Measurements from ENCODE around the gene TRPM1.

DNA sequence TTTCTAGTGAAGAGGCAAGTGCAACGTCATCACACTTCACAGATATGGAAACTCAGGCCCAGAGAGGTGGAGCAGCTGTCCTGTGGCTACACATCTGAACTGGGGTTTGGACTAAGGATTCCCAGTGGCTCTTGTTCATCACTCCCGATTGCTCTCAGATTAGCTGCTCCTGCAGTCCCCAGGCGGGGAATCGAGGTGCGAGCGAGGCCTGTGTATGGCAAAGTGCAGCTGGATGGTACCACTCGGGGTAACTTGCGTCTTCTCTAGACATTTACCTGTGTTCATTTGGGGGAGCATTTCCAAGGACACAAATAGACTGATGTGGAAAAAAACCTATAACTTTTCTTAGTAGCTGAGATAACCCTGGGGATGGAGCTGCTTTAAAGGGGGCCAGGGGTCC, 45.9 kb upstream of the TRPM1 start:
- no peak for TF ChIP-seq POLR2A (IDR thresholded peaks at IDR 0.05)
- TF ChIP-seq, protein P1, sequence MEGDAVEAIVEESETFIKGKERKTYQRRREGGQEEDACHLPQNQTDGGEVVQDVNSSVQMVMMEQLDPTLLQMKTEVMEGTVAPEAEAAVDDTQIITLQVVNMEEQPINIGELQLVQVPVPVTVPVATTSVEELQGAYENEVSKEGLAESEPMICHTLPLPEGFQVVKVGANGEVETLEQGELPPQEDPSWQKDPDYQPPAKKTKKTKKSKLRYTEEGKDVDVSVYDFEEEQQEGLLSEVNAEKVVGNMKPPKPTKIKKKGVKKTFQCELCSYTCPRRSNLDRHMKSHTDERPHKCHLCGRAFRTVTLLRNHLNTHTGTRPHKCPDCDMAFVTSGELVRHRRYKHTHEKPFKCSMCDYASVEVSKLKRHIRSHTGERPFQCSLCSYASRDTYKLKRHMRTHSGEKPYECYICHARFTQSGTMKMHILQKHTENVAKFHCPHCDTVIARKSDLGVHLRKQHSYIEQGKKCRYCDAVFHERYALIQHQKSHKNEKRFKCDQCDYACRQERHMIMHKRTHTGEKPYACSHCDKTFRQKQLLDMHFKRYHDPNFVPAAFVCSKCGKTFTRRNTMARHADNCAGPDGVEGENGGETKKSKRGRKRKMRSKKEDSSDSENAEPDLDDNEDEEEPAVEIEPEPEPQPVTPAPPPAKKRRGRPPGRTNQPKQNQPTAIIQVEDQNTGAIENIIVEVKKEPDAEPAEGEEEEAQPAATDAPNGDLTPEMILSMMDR (IDR thresholded peaks at IDR 0.05), result no peak
